Heart left ventricle (tissue), 16 donors: Measurements from ENCODE around the gene NREP. TPM values are rescaled to one million over a fixed set of nuclear protein-coding genes. Genes with fewer than 3 reads are reported as not detected.

ENCODE experiments used
- ATAC-seq, 4 donors: fragments of 200-7000 bp; cut with Tn5 transposase; one replicate each; pipeline ENCODE4 v1.9.1; 2020 to 2022; ENCODE audit warnings: moderate library complexity in 4 of 4, mild to moderate bottlenecking in 3 of 4, moderate number of reproducible peaks in 1 of 4
- DNase-seq, 5 donors: peaks; one replicate each; pipeline ENCODE4 v3.0.0-alpha.2; 2020
- H3K27ac ChIP-seq, 12 donors: fragments of 200-600 bp; sonication (generic) in 4 of 12; one replicate each; pipeline versions ENCODE4 v1.5.0 to v1.8.0; 2016 to 2022; ENCODE audit warnings: mild to moderate bottlenecking in 2 of 12
- H3K27me3 ChIP-seq, 9 donors: fragments of 200-600 bp; sonication (generic) in 2 of 9; one replicate each; pipeline versions ENCODE4 v1.5.1 to v1.8.0; 2016 to 2022; ENCODE audit warnings: mild to moderate bottlenecking in 3 of 9
- H3K36me3 ChIP-seq, 9 donors: fragments of 200-600 bp; sonication (generic) in 2 of 9; one replicate each; pipeline versions ENCODE4 v1.5.0 to v1.8.0; 2018 to 2022; ENCODE audit warnings: mild to moderate bottlenecking in 2 of 9
- H3K4me1 ChIP-seq, 12 donors: fragments of 200-600 bp; sonication (generic) in 4 of 12; one replicate each; pipeline versions ENCODE4 v1.5.0 to v1.8.0; 2016 to 2022; ENCODE audit warnings: mild to moderate bottlenecking in 3 of 12
- H3K4me3 ChIP-seq, 12 donors: fragments of 200-600 bp; sonication (generic) in 4 of 12; one replicate each; pipeline versions ENCODE4 v1.5.0 to v1.8.0; 2017 to 2022; ENCODE audit warnings: mild to moderate bottlenecking in 9 of 12, moderate library complexity in 4 of 12
- H3K9me3 ChIP-seq, 12 donors: fragments of 200-600 bp; sonication (generic) in 4 of 12; one replicate each; pipeline versions ENCODE4 v1.5.0 to v1.8.0; 2016 to 2022; ENCODE audit warnings: mild to moderate bottlenecking in 1 of 12
- CTCF ChIP-seq, 12 donors: fragments of 200-600 bp; sonication (generic) in 4 of 12; IDR thresholded peaks; one replicate each; pipeline versions ENCODE4 v1.5.0 to v1.8.0; 2018 to 2022; ENCODE audit warnings: antibody characterized with exemption in 12 of 12, mild to moderate bottlenecking in 5 of 12
- POLR2A ChIP-seq, 2 donors: fragments of 450-650 bp; IDR thresholded peaks; one replicate each; pipeline ENCODE4 v1.6.1; 2017; ENCODE audit warnings: antibody characterized with exemption in 2 of 2, mild to moderate bottlenecking in 2 of 2, moderate library complexity in 2 of 2
- WGBS, 4 donors: extraction: QIAGEN DNeasy Blood & Tissue Kit in 2 of 4; methylation state at CpG; one replicate each; pipeline versions ENCODE4 v1.1.5 to v1.1.7; 2013 to 2018; 5-methylcytosine and 5-hydroxymethylcytosine counted together
- intact Hi-C, 10 donors: fragments of 100-400 bp; cut with DNase I; formaldehyde crosslinking; loops; one replicate each; pipeline versions ENCODE4 v1.11.1 to v1.14.2; 2022
- polyA plus RNA-seq, 2 donors: library from polyadenylated mRNA; stranded (reverse); fragments of 200-250 nt; gene quantifications; one replicate each; pipeline ENCODE4 v1.2.3, GENCODE V29; 2013
- total RNA-seq, 9 donors: library from RNA; depleted of rRNA in 2 of 9; stranded (reverse); fragments of >200 nt in 2 of 9; fragmentation: NEBNext Ultra II Directional in 3 of 9; extraction: Animal tissue kit (Norgen Biotek cat#: 25700) in 3 of 9; gene quantifications; one replicate each; pipeline versions ENCODE4 v1.1.0 to v1.2.4, GENCODE V29; 2016 to 2023
- donor health status: ischemic (EF 13 %, LVEDD 7.1; RV severe dilation, severe dysfunction).
- donor health status: healthy with polysubstance abuse.
- donor health status: DM: no; HTN: yes; CAD: no.
- donor health status: DM: no; HTN: no; CAD: no.
- donor health status: ischemic (EF 25% LVEDD 6.9; RV normal size, moderate dysfunction).
- donor health status: ischemic (EF 25% LVEDD 5.7; RV mildly dilated, moderate dysfunction).
- donor health status: healthy.
- donor health status: DM: yes; HTN: yes; CAD: no.
- donor health status: ischemic (EF 35%, LVEDD 5.7; RV mildly dilated, moderate dysfunction).
- donor health status: nonischemic (EF 11% LVEDD 7.7; RV severe dilation, severe dysfunction).
- donor health status: DM: yes; HTN: yes; CAD: no.
- donor health status: PGD.
- donor health status: ischemic (EF 29% LVEDD 5.4; RV normal size, mild dysfunction).
- donor health status: nonischemic (EF 23%, LVEDD 6.1; RV moderate dilation, normal function).

Gene NREP
- total and polyA plus RNA-seq, 11 donors, result 8.1 to 71.8 (median 34.5) TPM

GRCh38 chr5:111734013-111734412, 23.0 kb downstream of the NREP start:
- DNase-seq (no peak), ATAC-seq (peak; percentile 42 to 65 (median 52))
- no peaks in the 10 kb centered on the region for H3K9me3 ChIP-seq
- peak overlapping the region in 7 of 12 donors; percentile 3 to 64 (median 28) for H3K27ac ChIP-seq
- H3K4me3 ChIP-seq, result no peak overlapping the region
- no peaks in the 10 kb centered on the region for H3K27me3 ChIP-seq
- 43 to 58% (median 51%) methylated on average over 5 of the region's 6 CpGs for WGBS, 4 donors
- H3K36me3 ChIP-seq, result peaks cover 0 to 54% (median 8%) of the 10 kb centered on the region in 9 donors
- TF ChIP-seq CTCF (IDR thresholded peaks at IDR 0.05), result no peak
- TF ChIP-seq POLR2A (IDR thresholded peaks at IDR 0.05), result no peak
- H3K4me1 ChIP-seq, result peaks cover 0 to 57% (median 23%) of the 10 kb centered on the region in 12 donors
- intact Hi-C loops, result no loop called here

DNA sequence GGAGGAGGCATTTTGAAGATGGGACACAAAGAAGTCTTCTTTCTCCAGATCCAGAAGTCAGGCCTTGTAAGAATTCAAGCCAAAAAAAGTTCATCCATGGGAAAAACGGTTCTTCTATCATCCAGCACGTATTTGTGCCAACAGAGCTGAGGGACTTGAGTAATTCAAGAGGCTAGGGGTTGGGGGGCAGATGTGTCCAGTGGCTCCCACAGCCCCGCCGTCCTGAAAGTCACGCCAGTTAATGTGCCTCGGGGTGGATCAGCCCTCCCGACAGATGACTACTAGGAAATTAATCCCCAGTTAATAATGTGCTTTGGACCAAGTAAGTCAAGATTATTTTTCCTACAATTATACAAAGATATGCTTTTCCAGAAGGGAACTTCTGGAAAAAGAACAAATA, 23.4 kb downstream of the NREP start:
- H3K27me3 ChIP-seq, result no peaks in the 10 kb centered on the region
- TF ChIP-seq POLR2A (IDR thresholded peaks at IDR 0.05) (no peak), CTCF (IDR thresholded peaks at IDR 0.05) (no peak)
- peaks cover 0 to 58% (median 8%) of the 10 kb centered on the region in 9 donors for H3K36me3 ChIP-seq
- ATAC-seq (peak in 1 of 4 donors; percentile 9), DNase-seq (no peak)
- WGBS, 4 donors, result 57 to 68% (median 63%) methylated on average over 7 of the region's 7 CpGs
- no peak overlapping the region for H3K4me3 ChIP-seq
- intact Hi-C loops, result no loop called here
- H3K4me1 ChIP-seq, result peaks cover 0 to 53% (median 22%) of the 10 kb centered on the region in 12 donors
- peak overlapping the region in 6 of 12 donors; percentile 3 to 64 (median 39) for H3K27ac ChIP-seq
- H3K9me3 ChIP-seq, result no peaks in the 10 kb centered on the region

DNA sequence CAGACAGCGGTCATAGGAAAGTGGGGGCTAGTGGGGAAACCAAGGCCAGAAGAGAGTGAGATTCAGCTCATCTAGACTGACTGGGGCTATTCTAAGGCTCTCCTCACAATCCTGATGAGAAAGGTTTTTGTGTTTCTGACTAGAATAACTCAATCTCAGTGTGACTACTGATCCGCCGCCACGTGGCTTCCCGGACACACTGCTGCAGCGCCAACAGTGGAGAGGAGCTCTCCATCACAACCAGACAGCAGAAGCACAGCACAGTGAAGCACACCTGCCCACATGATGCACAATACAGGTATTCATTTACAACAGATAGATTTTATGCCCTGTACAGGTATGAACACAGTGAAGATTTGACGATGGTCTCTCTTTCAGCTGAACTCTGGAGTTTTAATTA, 25.4 kb downstream of the NREP start:
- WGBS, 4 donors, result 90 to 96% (median 92%) methylated on average over 7 of the region's 7 CpGs
- H3K4me1 ChIP-seq, result peaks cover 0 to 36% (median 14%) of the 10 kb centered on the region in 12 donors
- H3K9me3 ChIP-seq, result no peaks in the 10 kb centered on the region
- H3K4me3 ChIP-seq, result no peak overlapping the region
- intact Hi-C loops, result no loop called here
- H3K36me3 ChIP-seq, result peaks cover 0 to 78% (median 8%) of the 10 kb centered on the region in 9 donors
- no peak for DNase-seq
- H3K27ac ChIP-seq, result no peak overlapping the region
- ATAC-seq, result no peak
- TF ChIP-seq CTCF (IDR thresholded peaks at IDR 0.05), result no peak
- no peak for TF ChIP-seq POLR2A (IDR thresholded peaks at IDR 0.05)
- H3K27me3 ChIP-seq, result no peaks in the 10 kb centered on the region

DNA sequence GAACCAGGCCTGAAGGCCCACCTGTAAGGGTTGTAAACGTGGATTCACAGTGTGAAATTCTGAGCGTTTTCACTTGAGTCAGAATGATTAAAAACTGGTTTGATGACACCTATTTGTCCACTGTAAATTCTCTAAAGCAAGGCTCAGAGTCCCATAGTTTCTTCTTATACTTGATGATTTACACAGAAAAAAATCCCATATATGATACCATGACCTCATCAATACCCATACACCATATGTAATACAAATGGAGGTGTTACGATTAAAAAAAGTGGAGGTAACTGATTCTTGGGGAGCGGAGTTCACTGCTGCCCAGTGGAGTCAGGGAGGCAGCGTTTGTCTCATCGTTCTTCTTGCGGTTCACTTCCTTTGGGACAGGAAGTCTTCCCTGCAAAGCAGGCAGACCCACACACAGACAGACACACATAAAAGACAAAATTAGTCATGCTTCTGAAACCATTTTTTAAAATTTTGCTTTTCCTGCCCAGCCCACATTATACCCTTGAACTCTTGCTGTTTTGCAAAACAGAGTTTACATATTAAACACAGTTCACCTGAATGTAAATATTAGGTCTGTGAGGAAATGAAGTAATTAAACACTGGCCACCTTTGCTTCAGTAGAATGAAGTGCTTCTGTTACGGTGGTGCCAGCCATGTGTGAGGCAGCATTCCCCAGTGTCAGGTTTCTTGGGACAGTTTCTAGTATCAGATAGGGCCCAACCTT, 26.2 kb downstream of the NREP start:
- Histone ChIP-seq H3K4me1 (peaks cover 0 to 28% (median 13%) of the 10 kb centered on the region in 12 donors), H3K4me3 (no peak overlapping the region), H3K9me3 (no peaks in the 10 kb centered on the region), H3K27me3 (no peaks in the 10 kb centered on the region), H3K36me3 (peaks cover 0 to 83% (median 8%) of the 10 kb centered on the region in 9 donors), H3K27ac (no peak overlapping the region)
- TF ChIP-seq CTCF (IDR thresholded peaks at IDR 0.05) (no peak), POLR2A (IDR thresholded peaks at IDR 0.05) (no peak)
- DNase-seq (no peak), ATAC-seq (no peak)
- intact Hi-C loops, result no loop called here
- 72 to 85% (median 83%) methylated on average over 8 of the region's 8 CpGs for WGBS, 4 donors
